Caco-2 (cell line): Measurements from ENCODE around the gene ELK1. TPM values are rescaled to one million over a fixed set of nuclear protein-coding genes. Genes with fewer than 3 reads are reported as not detected.

Source experiments
- BruUV-seq: library from RNA; stranded (reverse); fragments of 400-500 nt; replicated peaks from 2 replicates; lab custom pipeline; 2021; lab: Mats Ljungman, UMichigan
- CTCF ChIA-PET: fragments of 300-600 bp; sonication (Branson Sonifier 250); formaldehyde crosslinking; loops from one replicate; lab custom pipeline; 2022; ENCODE audit warnings: antibody characterized with exemption; lab: Charles Lee
- POLR2A ChIA-PET: fragments of 300-600 bp; sonication (Branson Sonifier 250); formaldehyde crosslinking; loops from one replicate; lab custom pipeline; 2022; ENCODE audit warnings: antibody characterized with exemption; lab: Charles Lee
- DNase-seq, 2 experiments: peaks; one replicate each; pipeline versions ENCODE4 v3.0.0 to v3.0.0-alpha.2; 2020 to 2022
- H3K27me3 ChIP-seq: replicated peaks from 2 replicates; pipeline ENCODE4 v1.6.0; 2011; ENCODE audit warnings: low read length; ENCODE audit not compliant: control insufficient read depth, insufficient read depth
- H3K36me3 ChIP-seq: 2 replicates; pipeline ENCODE4 v1.5.1; 2011; ENCODE audit warnings: low read length; ENCODE audit not compliant: control insufficient read depth, insufficient read depth
- H3K4me1 ChIP-seq: fragments of 250-450 bp; sonication (Bioruptor Pico); 2 replicates; pipeline ENCODE4 v1.5.1; 2020; ENCODE audit warnings: mild to moderate bottlenecking
- H3K4me3 ChIP-seq: 2 replicates; pipeline ENCODE4 v1.5.1; 2011; ENCODE audit warnings: low read depth, mild to moderate bottlenecking, control low read depth, low read length
- H3K9me3 ChIP-seq: fragments of 250-450 bp; sonication (Bioruptor Pico); 2 replicates; pipeline ENCODE4 v1.5.1; 2020; ENCODE audit warnings: mild to moderate bottlenecking, moderate library complexity
- H3K27ac Mint-ChIP-seq: one replicate; pipeline ENCODE4 v1.8.0; 2022; ENCODE audit warnings: mixed read lengths; ENCODE audit not compliant: unreplicated experiment
- H3K27me3 Mint-ChIP-seq: one replicate; pipeline ENCODE4 v1.8.0; 2022; ENCODE audit warnings: mixed read lengths; ENCODE audit not compliant: insufficient read depth, unreplicated experiment
- H3K36me3 Mint-ChIP-seq: one replicate; pipeline ENCODE4 v1.8.0; 2022; ENCODE audit warnings: mild to moderate bottlenecking, mixed read lengths; ENCODE audit not compliant: insufficient read depth, unreplicated experiment
- H3K4me1 Mint-ChIP-seq: one replicate; pipeline ENCODE4 v1.8.0; 2022; ENCODE audit warnings: low read depth, mixed read lengths; ENCODE audit not compliant: unreplicated experiment
- H3K4me3 Mint-ChIP-seq: one replicate; pipeline ENCODE4 v1.8.0; 2022; ENCODE audit warnings: mild to moderate bottlenecking, moderate library complexity, mixed read lengths; ENCODE audit not compliant: unreplicated experiment
- H3K9me3 Mint-ChIP-seq: one replicate; pipeline ENCODE4 v1.8.0; 2022; ENCODE audit warnings: mixed read lengths; ENCODE audit not compliant: unreplicated experiment
- intact Hi-C: fragments of 100-400 bp; cut with micrococcal nuclease; formaldehyde crosslinking; loops from one replicate; pipeline ENCODE4 v1.10.0; 2022; ENCODE audit not compliant: unreplicated experiment
- total RNA-seq: library from RNA; stranded (reverse); gene quantifications from 2 replicates; pipeline ENCODE4 v1.2.3, GENCODE V29; 2022
- TF ChIP-seq, protein P1 (sequence below), 2 experiments: fragments of 200-600 bp in 1 of 2; IDR thresholded peaks; 1 replicate in 1 of 2; 2 replicates in 1 of 2; pipeline versions ENCODE4 v1.5.1 to v1.8.0; 2011 to 2022; ENCODE audit warnings: antibody characterized with exemption in 1 of 2, control low read depth in 1 of 2, inconsistent platforms in 1 of 2, low read depth in 1 of 2, low read length in 1 of 2, mild to moderate bottlenecking in 1 of 2, moderate library complexity in 1 of 2; ENCODE audit not compliant: insufficient read depth in 1 of 2, severe bottlenecking in 1 of 2, unreplicated experiment in 1 of 2

Gene ELK1
- total RNA-seq, 1 experiment from 2014 or later, result 29.3 TPM

- no peaks in the 10 kb centered on the region for H3K36me3 Mint-ChIP-seq
- no peaks in the 10 kb centered on the region for H3K27me3 ChIP-seq
- H3K4me1 Mint-ChIP-seq, result no peaks in the 10 kb centered on the region
- CTCF ChIA-PET, result no interaction called here
- H3K36me3 ChIP-seq, result no peaks in the 10 kb centered on the region
- H3K9me3 Mint-ChIP-seq, result no peaks in the 10 kb centered on the region
- no peaks in the 10 kb centered on the region for H3K27me3 Mint-ChIP-seq
- H3K4me1 ChIP-seq, result no peaks in the 10 kb centered on the region
- H3K4me3 ChIP-seq, result no peak overlapping the region
- no peak overlapping the region for H3K4me3 Mint-ChIP-seq
- H3K9me3 ChIP-seq, result no peaks in the 10 kb centered on the region
- POLR2A ChIA-PET, result no interaction called here
- intact Hi-C loops, result no loop called here
- BruUV-seq, result no TSS peak
- no peak for DNase-seq
- H3K27ac Mint-ChIP-seq, result no peak overlapping the region
- TF ChIP-seq, protein P1, sequence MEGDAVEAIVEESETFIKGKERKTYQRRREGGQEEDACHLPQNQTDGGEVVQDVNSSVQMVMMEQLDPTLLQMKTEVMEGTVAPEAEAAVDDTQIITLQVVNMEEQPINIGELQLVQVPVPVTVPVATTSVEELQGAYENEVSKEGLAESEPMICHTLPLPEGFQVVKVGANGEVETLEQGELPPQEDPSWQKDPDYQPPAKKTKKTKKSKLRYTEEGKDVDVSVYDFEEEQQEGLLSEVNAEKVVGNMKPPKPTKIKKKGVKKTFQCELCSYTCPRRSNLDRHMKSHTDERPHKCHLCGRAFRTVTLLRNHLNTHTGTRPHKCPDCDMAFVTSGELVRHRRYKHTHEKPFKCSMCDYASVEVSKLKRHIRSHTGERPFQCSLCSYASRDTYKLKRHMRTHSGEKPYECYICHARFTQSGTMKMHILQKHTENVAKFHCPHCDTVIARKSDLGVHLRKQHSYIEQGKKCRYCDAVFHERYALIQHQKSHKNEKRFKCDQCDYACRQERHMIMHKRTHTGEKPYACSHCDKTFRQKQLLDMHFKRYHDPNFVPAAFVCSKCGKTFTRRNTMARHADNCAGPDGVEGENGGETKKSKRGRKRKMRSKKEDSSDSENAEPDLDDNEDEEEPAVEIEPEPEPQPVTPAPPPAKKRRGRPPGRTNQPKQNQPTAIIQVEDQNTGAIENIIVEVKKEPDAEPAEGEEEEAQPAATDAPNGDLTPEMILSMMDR (IDR thresholded peaks at IDR 0.05; ENCODE audit: insufficient read depth in 1 of 2, low read depth in 1 of 2, low read length in 1 of 2, severe bottlenecking in 1 of 2, unreplicated experiment in 1 of 2), result no peak
Measured at GRCh38 chrX:47610511-47610910, 39.9 kb downstream of the ELK1 start.

DNA sequence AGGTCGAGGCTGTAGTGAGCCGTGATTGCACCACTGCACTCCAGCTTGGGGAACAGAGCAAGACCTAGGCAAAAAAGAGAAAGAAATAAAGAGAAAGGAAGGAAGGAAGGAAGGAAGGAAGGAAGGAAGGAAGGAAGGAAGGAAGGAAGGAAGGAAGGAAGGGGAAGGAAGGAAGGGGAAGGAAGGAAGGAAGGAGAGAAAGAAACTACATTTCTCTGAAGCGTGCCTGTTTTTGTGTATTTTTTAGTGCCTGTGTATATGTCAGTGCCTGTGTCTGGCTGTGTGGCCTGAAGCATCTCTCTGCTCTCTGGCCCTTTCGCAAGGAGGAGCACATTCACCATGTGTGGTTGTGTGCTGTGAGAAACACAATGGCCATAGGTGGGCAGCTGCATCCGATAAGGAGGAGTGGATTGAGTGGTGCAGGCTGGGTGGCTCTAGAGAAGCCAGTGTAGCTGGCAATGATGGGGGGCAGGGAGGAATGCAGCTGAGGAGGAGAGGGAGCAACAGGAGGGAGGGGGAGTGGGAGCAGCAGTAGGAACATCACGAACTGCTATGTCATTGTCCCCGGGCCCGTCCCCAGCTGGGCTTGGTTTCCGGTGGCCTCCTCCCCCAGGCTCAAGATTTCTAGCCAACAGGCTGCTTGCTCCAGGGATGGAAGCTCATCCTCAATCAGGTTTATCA is 42.1 kb downstream of the ELK1 start:
- H3K36me3 Mint-ChIP-seq, result no peaks in the 10 kb centered on the region
- Histone ChIP-seq H3K4me3 (no peak overlapping the region), H3K36me3 (no peaks in the 10 kb centered on the region), H3K4me1 (no peaks in the 10 kb centered on the region), H3K27me3 (no peaks in the 10 kb centered on the region), H3K9me3 (no peaks in the 10 kb centered on the region)
- no peak overlapping the region for H3K4me3 Mint-ChIP-seq
- no peaks in the 10 kb centered on the region for H3K9me3 Mint-ChIP-seq
- no peak for DNase-seq
- ChIA-PET CTCF (no interaction called here), POLR2A (no interaction called here)
- intact Hi-C loops, result no loop called here
- no peaks in the 10 kb centered on the region for H3K27me3 Mint-ChIP-seq
- no TSS peak for BruUV-seq
- H3K4me1 Mint-ChIP-seq, result no peaks in the 10 kb centered on the region
- H3K27ac Mint-ChIP-seq, result no peak overlapping the region
- TF ChIP-seq, protein P1 (IDR thresholded peaks at IDR 0.05; ENCODE audit: insufficient read depth in 1 of 2, low read depth in 1 of 2, low read length in 1 of 2, severe bottlenecking in 1 of 2, unreplicated experiment in 1 of 2), result no peak

GRCh38 chrX:47607091-47607490 is 43.3 kb downstream of the ELK1 start:
- H3K4me3 Mint-ChIP-seq, result no peak overlapping the region
- H3K36me3 Mint-ChIP-seq, result no peaks in the 10 kb centered on the region
- intact Hi-C loops, result no loop called here
- H3K9me3 ChIP-seq, result no peaks in the 10 kb centered on the region
- CTCF ChIA-PET, result no interaction called here
- POLR2A ChIA-PET, result no interaction called here
- H3K36me3 ChIP-seq, result no peaks in the 10 kb centered on the region
- no peak overlapping the region for H3K4me3 ChIP-seq
- H3K4me1 ChIP-seq, result no peaks in the 10 kb centered on the region
- TF ChIP-seq, protein P1 (IDR thresholded peaks at IDR 0.05; ENCODE audit: insufficient read depth in 1 of 2, low read depth in 1 of 2, low read length in 1 of 2, severe bottlenecking in 1 of 2, unreplicated experiment in 1 of 2), result no peak
- no peaks in the 10 kb centered on the region for H3K4me1 Mint-ChIP-seq
- no peaks in the 10 kb centered on the region for H3K27me3 Mint-ChIP-seq
- no peak overlapping the region for H3K27ac Mint-ChIP-seq
- no peak for DNase-seq
- H3K9me3 Mint-ChIP-seq, result no peaks in the 10 kb centered on the region
- no TSS peak for BruUV-seq
- H3K27me3 ChIP-seq, result no peaks in the 10 kb centered on the region
